Hematopoietic multipotent progenitor cell treated with erythropoietin and hydrocortisone succinate and interleukin-3 and kit ligand, for 8 days (in vitro differentiated cells): Measurements from ENCODE around the gene SPATA18.
"Not testable (repeated sequence)": the region's sequence is repeated elsewhere in the genome, so short reads cannot be mapped to it uniquely, and the experiment has no call there.

Experiments used
- DNase-seq: peaks from one replicate; pipeline ENCODE4 v3.0.0-alpha.2; 2015

Gene SPATA18

DNA sequence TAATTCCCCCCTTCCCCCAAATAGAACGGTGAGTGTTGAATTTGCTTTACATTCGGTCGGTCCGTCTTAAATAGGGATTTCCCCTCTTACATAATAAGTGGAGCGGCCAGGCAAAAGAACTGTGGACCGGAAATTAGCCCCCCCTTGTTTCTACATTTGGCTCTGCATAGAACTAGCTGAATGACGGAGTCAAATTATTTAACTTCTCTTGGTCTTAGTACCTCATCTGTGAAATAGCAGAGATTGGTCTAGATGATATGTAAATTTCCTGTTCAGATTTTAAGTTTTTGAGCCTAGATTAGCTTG, 1.3 kb downstream of the SPATA18 start:
- no peak for DNase-seq

DNA sequence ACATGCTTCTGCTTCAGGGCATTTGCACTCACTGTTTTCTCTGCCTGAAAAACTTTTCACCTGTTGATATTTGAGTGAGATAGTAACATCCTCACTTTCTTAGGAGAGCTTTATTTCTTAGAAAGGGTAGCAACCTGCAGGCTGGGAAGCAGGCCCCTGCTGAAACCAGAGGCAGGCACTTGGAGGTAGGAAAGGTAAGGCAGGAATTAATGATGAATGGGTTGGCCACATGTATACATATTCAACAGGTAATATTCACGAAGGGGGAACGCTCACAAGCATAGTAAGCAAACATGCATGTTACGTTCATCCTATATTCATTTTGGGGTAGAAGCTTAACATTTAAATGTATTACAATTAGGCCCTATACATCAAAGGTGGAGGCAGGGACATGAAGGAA, 3.1 kb downstream of the SPATA18 start:
- no peak for DNase-seq

DNA sequence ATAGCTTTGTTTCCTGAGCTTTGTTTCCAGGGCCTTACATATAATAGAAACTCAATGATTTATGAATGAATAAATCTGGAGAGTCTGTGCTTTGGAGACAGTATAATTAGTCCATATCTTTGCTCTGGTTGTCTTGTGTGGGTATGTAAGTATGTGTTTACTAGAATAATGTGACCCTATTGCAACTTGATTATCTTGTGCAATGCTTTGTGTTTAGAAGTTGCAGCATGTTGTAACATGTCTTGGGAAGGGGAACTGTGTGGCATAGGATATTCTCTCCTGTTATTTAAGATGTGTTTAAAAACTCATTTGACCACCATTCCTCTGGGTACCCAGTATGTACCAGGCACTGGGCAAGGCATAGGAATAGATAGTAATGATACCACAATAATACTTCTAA, 6.1 kb downstream of the SPATA18 start:
- no peak for DNase-seq

DNA sequence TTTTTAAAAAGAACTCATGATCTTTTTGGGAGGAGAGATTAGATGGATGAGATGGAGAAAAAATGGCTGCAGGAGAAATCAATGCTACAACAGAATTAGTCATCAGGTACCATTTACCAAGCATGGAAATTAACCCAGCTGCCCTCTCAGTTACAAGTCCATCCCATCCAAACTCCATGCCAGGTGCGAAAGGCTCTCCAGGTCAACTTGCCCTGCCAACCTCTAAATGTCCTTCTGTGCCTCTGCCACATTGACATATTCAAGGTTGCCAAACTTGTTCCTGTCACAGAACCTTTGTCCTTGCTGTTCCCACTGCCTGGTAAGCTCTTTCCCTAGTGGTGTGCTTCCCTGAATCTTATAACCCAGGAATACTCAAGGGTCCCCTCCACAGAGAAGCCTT, 7.2 kb downstream of the SPATA18 start:
- no peak for DNase-seq

DNA sequence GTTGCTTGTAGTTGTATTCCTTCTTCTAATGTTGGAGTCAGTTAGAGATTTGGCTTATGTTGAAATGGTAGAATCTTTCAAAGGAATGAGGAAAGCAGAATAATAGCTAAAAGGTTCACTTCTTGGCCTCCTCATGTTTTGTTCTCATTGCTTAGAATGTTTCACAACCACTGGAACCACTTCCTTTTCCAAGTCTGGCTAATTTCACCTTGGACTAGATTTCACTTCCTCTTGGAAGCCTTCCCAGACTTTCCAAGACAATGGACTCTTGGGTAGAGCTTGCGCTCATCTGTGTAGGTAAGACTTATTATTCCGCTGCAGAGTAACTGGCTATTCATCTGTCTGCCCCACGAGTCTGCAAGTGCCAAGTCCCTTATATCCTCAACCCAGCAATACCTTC, 8.3 kb downstream of the SPATA18 start:
- DNase-seq, result no peak

DNA sequence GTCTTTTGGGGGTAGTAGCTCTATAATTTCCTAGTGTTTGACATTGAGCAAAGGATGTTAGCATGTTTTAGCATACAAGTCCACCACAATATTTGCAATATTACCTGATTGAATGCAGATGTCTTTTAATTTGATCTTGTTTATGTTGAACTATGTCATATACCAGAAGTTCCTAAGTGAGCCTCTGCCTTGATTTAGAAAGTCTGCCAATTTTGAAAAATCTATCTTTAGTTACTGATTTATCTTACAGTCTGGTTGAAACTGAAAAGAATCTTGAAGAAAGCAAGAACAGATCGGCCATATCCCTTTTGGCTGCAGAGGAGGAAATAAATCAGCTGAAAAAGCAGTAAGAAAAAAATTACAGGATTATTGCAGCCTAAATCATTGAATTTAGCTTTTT, 18.5 kb downstream of the SPATA18 start:
- no peak for DNase-seq

DNA sequence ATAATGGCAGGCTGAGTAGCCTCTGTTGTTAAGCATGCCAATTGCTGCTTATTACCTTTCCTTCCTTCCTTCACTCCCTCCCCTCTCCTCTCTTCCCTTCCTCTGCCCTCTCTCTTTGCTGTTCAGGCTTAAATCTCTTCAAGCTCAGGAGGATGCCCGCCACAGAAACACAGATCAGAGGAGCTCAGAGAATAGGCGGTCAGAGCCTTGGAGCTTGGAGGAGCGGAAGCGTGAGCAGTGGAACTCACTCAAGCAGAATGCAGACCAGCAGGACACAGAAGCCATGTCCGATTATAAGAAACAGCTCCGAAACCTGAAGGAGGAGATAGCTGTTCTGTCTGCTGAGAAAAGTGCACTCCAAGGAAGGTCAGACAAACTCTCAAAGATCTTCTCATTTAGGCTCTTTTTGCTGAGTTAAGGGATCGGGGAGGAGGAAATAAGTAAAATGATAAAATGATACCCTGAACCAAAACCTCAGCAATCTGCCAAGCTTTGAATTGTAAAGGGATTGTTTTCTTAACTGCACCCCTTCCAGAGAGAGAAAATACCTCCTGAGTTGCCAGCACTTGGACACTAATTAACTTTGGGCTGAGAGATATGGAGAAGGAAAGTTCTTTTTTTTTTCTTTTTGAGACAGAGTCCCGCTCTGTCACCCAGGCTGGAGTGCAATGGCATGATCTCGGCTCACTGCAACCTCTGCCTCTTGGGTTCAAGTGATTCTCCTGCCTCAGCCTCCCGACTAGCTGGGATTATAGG, 20.9 kb downstream of the SPATA18 start:
- no peak for DNase-seq

DNA sequence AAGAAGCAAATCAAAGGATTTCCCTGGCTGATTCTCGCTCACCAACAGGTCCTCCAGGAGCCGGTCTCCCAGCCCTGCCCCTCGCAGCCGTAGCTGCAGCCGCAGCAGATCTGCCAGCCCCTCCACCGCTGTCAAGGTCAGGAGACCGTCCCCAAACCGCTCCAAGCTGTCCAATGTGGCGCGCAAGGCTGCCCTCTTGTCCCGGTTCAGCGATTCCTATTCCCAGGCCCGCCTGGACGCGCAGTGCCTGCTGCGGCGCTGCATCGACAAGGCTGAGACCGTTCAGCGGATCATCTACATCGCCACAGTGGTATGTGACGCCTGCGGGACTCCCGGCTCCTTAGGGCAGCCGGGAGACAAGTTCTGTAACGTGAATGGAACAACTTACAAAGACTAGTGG, 25.6 kb downstream of the SPATA18 start:
- DNase-seq, result no peak

DNA sequence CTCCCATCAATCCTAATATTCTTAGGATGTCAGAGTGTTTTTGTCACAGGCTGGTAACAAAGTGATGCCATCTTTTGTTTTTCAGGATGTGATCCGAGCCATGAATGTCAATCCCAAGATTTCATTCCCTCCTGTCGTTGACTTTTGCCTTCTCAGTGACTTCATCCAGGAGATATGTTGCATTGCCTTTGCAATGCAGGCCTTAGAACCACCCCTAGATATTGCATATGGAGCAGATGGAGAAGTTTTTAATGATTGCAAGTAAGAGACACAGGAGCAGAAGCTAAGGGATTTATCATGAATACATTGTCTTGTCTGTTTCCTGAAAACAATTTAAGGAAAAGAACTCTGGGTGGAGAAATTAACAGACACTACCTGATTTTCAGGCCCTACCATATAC, 28.6 kb downstream of the SPATA18 start:
- no peak for DNase-seq

DNA sequence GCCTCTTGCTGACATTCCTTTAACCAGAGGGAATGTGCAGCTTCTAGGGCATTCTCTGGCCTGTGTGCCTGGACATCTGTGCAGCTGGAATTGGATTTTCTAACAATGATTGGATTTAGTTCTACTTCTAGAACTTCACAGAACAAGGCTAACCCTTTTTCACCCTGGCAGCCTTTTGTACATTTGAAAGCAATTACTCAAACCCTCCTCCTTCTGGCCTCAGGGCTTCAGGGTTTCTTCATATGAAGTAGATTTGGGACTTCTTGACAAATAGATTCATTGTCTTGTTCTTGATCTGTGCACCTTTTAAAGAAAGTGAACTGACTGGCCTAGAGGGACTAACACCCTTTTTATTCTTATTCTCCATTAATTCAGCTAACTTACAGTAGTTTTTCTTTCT, 30.1 kb downstream of the SPATA18 start:
- no peak for DNase-seq

DNA sequence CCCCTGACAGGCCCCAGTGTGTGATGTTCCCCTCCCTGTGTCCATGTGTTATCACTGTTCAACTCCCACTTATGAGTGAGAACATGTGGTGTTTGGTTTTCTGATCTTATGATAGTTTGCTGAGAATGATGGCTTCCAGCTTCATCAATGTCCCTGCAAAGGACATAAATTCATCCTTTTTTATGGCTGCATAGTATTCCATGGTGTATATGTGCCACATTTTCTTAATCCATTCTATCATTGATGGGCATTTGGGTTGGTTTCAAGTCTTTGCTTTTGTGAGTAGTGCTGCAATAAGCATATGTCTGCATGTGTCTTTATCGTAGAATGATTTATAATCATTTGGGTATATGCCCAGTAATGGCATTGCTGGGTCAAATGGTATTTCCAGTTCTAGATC, 35.3 kb downstream of the SPATA18 start:
- DNase-seq, result not testable (repeated sequence)

DNA sequence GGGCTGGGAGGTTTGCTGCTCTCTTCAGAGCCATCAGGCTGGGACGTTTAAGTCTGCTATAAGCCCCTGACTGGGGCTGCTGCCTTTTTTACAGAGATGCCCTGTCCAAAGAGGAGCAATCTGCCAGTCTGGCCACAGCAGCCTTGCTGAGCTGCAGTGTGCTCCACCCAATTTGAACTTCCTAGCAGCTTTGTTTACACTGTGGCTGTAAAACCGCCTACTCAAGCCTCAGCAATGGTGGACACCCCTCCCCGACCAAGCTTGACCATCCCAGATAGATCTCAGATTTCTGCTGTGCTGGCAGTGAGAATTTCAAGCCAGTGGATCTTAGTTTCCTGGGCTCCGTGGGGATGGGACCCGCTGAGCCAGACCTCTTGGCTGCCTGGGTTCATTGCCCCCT, 40.7 kb downstream of the SPATA18 start:
- DNase-seq, result no peak

DNA sequence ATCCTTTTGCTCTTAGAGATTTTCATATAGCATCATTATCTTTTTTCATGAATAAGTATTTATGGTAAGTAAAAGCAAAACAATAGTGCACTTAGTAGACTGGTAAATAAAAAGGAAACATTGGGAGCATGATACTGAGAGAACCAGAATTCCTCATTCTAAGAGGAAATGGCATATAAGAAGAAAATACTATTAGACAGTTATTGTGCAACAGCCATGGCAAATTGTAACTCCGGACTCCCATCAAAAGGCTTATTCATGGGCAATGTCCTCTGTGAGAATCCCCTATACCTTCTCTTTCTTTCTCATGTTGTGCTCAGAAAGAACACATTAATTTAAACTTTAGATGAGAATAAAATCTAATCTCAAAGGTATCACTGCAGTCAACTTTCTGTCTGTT, 42.4 kb downstream of the SPATA18 start:
- DNase-seq, result no peak

DNA sequence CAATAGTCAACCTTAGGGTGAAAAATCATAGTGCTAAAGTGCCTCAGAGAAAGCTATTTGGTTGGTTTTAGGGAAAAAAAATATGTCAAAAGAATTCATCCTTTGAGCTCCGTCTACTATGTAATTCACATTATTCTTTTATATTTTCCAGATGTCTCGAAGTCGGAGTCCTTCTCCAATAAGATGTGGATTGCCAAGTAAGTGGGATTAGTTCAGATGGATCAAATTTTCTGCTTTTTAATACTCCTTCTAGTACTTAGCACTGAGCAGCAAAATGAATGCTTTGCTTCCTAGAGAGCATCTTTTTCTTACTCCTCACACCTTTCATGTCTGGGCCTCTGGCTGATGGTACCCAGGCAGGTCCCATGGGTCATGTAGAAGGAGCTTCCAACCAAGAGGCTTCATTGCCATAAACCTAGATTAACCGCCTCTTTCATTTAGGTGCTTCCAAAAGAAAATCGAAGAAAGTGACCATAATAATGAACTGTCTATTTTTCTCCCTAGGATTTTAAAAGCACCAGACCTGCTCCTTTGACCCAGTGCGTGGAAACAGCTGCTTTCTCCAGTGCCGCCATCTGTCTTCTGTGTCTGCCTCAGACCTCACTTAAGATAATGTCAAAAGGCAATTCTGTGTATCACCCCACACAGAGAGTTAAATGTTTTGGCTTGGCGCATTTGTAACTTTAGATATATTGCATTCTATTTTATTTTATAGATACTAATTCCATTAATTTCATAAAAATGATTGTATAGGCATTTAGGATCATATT, 43.5 kb downstream of the SPATA18 start:
- DNase-seq, result no peak

DNA sequence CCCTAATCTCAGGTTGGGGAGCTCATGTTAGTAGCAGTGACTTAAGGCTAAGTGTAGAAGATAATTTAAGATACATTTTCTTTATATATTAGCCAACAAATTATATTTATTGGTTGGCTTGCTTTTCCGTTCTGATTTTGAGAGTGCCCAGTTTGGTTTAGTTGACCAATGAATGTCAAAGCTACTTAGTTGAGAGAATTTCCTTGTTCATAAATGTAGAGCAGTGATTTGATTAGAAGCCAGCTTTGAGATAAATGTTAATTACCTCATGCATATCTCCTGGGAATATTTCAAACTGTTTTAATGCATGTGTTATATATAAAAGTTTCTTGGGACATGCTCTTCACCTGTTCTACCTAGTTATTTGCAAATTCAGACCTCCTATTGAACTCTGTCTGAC, 44.3 kb downstream of the SPATA18 start:
- no peak for DNase-seq

DNA sequence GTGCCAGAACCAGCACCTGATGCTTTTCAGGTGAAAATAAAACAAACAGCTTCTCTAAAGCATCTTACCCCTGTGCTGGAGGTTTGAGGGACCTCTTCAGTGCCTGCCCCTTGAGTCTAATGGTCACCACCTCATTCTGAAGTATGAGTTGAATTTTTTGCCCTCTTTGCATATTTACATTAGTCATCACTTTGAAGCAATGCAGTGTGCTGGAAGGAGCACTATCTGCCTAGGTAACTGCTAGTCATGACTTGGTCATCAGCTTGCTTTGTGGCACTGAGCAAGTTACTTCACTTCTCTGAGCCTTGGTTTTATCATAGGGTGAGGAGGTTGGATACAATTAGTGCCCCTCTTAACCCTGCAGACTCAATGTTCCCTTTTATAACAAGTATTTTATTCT, 44.9 kb downstream of the SPATA18 start:
- DNase-seq, result no peak

DNA sequence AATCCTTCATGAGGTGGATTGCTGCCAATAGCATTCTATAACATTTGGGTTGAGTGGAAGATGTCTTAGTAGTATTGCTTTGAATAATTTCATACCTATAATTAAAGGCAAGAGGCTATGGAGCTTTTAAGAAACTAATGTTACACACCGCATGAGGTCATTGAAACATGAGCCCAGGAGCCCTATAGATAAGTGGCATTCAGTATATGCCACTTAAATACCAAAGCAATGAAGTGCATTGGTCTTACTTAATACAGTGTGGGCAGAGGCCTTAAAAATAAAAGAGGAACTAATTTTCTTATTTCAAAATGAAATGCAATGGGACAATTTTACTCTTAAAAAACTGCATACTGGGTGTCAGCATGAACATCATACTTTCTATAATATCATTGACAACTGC, 47.5 kb downstream of the SPATA18 start:
- no peak for DNase-seq

DNA sequence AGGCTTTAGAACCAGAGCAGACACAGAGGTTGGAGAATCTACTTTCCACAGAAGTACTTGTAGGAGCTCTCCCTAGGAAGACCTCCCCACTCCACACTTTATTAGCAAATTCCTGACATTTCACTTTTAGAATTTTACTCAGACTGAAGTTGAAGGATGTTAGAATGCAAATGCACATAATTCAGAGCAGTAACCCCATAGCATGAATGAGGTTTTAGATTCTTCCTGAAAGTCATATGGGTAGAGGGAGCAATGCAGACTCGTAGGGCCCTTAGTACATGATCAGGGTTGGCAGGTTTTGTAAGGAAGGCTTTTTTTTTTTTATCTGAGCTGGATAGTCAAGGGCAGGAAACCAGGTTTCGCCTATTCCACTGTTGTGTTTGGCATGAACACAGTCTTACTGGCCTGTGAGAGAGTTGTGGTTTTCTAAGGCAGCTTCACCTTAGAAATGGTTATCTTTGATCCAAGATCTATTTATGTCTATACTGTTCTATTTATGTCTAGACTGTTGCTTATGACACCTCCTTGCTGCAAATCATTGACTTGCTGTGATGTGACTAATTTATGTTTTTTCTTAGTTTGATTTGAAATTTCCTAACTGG, 48.9 kb downstream of the SPATA18 start:
- no peak for DNase-seq

DNA sequence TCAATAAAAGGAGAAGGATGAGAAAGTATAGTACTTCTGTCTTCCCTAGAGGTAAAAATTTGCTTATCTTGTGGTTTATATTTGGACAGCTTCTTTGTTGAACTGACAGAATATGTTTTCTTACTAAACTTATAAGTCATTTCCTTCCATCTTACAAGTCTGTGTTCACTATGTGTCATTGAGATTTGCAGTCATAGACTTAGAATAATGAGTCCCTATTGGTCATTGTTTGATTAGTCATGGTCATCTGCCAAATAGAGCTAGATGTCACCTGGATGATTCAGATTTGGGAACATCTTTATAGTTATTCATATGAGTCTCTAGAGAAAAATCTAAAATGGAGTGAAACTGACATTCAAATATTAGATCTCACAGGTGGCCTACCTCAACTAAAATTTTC, 51.5 kb downstream of the SPATA18 start:
- DNase-seq, result no peak

DNA sequence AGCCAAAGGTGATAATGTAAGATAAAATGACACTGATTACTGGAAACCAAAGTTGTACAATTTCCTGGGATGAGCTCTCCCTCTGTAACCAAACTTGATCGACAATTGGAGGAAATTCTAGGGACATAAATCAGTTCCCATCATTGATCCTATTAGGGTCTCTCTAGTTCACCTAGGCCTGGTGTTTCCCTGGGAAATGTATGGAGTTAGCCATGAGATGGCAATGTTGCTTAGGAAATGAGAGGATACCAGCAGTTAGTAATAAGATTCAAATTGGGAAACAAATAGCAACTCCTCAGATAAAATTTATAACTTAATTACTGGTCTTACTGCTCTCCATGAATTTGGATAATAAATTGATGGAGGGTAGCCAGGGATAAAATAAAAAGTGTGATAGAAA, 52.2 kb downstream of the SPATA18 start:
- DNase-seq, result peak; percentile 5

DNA sequence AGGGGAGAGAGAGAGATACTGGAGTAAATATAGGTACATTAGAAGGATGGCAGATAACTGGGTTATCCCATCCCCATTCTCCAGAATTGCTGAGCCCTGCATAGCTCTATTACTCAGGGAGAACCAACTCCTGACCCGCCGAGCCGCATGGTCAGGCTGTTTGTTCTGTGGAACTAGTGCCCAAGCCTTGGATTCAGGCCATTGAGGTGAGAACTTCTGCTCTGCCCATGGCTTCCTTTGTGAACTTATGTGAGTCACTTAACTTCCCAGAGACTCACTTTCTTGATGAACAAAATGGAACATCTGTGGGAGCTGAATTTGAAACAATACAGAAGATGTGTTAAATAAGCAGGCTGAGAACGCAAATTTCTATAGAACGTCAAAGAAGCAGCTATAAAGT, 54.2 kb downstream of the SPATA18 start:
- no peak for DNase-seq

DNA sequence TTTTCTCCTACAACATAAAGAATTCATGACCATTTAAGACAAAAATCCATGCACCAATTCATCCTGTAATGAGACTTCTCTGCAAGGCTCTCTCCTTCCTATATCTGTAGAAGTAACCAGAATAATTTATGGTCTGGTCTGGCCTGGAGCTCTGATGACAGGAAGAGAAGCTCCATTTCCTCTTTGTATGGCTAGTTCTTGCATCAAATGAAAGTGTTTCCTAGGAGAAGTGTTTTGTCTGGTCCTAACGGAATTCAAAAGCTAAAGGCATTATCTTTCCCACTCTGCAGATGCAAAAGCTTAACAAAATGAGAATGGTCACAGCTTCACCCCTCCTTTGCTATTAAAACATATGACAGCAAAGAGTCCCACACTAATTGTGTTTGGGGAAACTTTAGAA, 55.1 kb downstream of the SPATA18 start:
- no peak for DNase-seq

DNA sequence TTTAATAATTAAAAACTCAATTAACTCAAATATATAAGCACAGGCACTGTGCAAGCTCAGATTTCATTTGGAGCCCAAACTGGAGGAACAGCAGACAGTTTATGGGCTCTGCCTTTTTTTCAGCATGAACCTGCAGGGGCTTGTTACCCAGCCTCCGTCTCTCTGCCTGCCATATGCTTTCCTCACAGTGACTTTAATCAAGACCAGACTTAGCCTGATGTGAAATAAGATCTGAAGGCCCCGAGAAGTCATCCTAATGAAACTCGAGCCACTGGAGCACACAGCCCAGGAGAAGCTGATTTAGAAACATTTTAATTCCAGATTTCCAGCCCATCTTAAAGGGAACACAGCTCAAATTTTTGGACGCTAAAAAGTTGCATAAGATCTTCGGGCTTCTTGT, 55.6 kb downstream of the SPATA18 start:
- DNase-seq, result no peak

DNA sequence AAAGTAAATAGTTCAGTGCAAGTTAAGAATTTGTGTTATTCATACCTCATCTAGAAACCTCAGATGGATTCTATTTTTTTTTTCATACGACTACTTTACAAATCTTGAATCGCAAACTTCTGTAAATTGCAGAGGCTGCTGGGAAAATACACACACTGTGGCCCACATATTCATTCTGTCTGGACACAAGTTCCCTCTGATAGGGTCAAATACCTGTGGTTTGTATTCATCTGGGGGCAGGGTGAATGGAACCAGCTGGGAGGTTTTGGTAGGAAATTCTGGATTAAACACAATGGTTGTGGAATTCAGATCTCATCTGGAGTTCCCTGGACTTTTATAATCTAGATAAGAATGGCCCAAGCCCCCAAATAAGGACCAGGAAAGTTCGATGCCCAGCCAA, 56.2 kb downstream of the SPATA18 start:
- no peak for DNase-seq

DNA sequence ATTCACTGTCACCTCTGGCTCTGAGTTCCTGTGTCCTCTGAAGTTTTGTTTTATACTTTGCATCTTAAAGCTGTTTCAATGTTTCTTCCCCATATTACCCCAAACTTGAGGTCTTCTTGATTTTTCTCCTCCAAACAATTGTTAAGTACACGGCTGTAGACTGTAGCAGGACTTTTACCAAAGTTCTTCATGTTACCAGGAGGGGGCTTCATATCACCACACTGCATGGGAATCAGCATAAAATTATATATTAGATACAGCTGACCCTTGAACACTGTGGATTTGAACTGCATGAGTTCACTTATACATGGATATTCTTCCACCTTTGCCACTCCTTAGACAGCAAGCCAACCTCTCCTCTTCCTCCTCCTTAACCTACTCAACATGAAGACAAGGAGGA, 56.6 kb downstream of the SPATA18 start:
- no peak for DNase-seq
